CD1c-positive myeloid dendritic cell (primary cell): Measurements from ENCODE around the gene DDOST.

Source experiments
- DNase-seq: peaks from one replicate; pipeline ENCODE4 v3.0.0-alpha.2; 2016; ENCODE audit errors: extremely low spot score

The DDOST gene

DNA sequence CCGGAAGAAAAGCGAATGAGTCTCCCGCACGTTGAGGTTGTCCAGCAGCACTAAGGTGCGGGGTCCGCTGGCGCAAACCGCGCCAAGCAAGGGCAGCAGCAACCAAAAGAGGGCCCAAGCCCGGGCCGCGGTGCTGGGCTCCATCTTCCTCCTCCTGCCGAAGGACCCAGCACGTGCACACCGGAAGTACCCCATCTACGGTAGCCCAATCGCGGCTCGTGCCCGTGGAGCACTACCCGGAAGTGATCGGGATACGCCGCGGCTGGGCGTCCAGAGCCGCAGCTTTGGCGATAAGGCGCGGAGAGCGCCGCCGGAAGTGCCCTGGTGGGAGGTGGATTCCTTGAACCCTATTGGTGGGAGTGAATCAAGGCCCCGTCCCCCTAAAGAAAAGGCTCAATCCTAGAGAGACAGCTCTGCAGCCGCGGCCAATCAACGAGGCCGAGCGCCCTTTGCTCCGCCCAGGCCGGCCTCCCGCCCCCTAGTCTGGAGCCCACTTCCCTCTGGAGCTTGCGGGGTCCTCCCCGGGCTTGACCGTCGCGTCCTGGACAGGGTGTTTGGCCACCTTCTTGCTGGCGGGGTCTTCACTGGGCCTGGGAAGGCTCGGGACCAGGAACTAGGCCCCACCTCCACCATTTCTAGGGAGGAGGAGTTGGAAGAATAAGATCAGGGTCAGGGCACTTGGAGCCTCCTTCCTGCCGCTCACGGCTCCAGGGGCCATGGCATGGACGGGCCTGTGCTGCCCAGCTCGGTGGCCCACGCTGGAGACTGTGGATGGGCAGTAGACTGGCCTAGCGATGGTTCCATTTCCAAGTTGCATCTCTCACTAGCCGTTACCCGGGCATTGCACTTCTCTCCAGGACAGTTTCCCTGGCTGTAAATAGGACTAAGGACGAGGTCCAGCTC lies at the start of gene DDOST:
Gene DDOST, minus strand, starts transcription at position 163 of the 903 bp plus-strand sequence. Its CDS starts 19 bp downstream, at position 144.
- peak; percentile 98 for DNase-seq

DNA sequence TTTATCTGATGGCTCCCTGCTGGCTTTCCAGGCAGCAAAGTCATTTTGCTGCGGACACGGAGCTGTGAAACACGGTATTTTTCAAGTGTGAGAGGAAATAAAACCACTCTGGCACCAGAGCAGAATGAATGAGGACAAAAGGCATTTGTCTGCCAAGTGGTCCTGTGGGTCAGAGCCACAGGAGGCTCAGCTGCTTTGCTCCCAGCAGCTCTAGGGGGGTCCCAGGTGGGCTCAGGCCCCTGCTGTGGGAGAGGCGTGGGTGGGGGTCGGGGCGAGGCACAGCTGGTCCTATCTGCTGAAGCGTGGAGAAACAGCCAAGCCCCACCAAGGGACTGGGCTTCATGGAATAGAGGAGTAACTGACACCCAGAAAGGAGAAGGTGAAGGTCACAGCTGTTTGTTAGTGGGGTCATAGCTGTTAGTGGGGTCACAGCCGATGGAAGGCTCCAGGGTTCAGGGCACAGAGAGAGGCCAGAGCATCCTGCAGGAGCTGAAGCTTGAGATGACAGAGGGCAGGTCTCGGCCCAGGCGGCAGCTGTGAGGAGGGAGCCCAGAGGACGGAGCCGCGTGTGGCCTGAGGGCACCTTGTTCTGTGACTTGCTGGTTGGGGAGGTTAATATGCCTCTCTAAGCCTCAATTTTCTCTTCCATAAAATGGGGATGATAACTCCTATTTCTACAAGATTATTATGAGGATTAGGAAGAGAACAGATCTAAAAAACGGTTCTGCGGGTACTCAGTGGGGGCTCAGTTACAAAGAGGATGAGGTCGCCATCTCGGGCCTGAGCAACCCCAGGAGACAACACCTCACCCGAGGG lies 49.5 kb upstream of the DDOST start:
- no peak for DNase-seq

DNA sequence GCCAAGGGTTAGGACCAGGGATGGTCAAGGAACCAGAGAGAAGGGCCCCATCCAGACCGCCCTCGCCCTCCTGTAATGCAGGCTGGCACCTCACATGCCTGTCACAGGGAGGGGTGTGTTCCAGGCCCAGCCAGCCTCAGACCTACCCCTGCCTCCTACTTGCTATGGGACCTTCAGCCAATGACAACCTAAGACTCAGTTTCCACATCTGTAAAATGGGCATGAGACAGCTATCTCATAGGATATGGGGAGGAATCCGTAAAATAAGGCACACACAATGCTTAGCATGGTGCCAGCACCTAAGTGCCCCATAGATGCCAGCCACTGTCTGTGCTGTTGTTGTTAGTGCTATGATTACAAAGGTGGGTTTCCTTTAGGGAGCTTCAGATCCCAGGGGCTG lies 48.7 kb upstream of the DDOST start:
- no peak for DNase-seq

DNA sequence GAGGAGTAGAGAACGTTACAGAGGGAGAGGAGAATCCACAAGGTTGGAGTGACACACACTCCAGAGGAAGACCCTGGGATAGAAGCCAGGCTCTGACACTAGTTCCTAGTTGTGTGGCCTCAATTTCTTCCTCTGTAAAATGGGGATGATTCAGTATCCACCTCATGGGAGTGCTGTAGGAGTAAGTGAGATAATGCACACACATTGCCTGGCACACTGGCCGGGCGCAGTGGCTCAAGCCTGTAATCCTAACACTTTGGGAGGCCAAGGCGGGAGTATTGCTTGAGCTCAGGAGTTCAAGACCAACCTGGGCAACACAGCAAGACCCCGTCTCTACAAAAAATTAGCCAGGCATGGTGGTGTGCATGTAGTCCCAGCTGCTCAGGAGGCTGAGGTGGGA lies 47.7 kb upstream of the DDOST start:
- no peak for DNase-seq

DNA sequence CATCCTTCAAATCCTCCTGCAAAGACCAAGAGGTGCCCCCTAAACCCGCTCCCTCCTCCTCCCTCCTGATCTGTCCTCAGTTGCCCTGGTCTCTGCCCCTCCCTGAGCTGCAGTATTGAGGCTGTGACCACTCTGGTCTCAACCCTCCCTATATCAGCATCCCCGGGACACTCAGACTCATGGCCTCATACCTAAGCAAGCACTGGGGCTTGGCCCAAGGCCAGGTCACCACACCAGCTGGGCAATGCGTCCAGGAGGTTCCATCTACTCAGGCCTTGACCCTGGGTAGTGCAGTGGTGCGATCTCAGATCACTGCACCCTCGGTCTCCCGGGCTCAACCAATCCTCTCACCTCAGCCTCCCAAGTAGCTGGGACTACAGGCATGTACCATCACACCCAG lies 46.9 kb upstream of the DDOST start:
- DNase-seq: no peak

DNA sequence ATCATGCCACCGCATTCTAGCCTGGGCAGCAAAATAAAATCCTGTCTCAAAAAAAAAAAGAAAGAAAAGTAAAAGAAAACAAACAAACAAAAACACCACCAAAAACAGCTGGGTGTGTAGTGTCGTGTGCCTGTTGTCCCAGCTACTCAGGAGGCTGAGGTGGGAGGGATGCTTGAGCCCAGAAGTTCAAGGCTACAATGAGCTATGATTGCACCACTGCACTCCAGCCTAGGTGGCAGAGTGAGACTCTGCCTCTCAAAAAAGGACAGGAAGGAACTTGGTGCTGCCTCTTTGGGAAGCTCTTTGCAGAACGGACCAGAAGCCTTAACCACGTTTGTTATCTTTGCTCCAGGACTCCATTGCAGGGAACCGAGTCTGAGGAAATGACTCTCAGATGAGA lies 45.7 kb upstream of the DDOST start:
- DNase-seq: no peak

DNA sequence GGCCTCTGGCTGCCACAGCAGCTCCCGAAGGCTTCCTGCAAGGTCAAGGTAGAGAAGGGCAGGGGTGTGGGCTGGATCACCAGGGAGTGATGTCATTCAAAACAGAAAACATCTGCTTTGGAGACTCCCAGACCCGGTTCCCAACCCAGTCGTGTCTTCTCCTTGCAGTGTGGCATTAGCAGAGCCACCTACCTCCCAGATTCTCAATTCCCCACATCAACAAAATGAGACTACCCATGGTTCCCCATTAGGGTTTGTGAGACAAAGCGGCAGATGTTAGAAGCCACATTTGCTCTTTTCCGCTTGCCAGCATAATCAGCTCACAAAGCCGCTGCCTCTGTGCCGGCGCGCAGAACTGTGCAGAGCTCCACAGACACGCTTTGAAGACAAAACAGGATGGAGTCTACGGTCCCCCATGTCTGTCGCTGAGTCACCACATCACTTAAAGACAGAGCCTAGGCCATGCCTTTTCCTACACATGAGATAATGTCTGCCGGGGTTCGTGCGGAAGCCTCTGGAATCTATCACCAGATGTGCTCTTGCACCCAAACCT lies 44.1 kb upstream of the DDOST start:
- no peak for DNase-seq

DNA sequence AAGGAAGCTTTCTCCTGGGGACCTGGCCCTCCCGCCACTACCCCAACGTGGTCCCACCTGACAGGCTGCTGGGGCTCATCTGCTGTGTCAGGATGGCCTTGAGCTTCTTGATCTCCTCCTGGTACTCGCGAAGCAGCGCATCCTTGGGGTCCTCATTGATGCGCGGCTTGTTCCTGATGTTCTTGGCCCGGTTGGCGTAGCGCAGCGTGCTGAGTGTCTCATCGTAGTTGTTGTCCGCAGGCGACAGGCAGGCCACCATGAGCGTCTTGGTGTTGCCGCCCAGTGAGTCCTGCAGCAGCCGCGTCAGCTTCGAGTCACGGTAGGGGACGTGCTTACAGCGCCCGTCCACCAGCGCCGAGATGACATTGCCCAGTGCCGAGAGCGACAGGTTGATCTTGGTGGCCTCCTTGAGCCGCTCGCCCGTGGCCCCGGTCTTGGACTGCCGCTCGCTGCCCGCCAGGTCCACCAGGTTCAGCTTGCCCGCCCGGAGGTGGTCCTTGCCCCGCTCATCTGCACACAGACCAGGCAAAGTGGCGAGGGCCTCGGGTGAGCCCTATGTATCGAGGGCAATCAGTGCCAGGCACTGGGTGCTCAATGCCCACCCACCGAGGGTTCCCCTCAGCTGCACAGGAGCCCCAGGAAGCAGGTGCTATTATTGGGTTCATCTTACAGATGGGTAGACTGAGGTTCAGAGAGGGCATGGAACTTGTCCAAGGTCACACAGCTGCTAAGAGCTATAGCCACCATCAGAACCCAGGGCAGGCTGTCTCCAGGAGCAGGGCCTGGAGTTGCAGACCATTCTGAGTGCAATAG lies 43.4 kb upstream of the DDOST start:
- no peak for DNase-seq

DNA sequence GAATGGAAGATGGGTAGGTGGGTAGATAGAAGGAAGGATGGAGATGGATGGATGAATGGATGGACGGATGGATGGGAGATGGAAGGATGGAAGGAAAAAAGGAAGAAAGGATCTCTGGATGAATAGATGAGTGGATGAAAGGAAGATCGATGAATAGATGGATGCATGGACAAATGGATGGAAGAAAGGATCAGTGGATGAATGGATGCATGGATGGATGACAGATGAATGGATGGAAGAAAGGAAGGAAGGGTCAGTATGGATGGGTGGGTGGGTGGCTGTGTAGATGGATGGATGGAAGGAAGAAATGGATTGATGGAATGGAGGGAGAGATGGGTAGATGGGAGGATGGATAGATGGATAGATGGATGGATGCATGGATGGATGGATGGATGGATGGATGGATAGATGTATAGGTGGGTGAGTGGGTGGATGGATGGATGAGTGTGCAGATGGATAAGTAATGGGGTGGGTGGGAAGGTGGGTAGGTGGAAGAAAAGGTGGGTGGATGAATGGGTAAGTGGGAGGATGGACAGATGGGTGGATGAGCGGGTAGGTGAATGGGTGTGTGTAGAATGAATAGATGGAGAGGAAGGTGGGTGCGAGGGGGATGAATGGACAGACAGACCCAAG lies 42.1 kb upstream of the DDOST start:
- no peak for DNase-seq

DNA sequence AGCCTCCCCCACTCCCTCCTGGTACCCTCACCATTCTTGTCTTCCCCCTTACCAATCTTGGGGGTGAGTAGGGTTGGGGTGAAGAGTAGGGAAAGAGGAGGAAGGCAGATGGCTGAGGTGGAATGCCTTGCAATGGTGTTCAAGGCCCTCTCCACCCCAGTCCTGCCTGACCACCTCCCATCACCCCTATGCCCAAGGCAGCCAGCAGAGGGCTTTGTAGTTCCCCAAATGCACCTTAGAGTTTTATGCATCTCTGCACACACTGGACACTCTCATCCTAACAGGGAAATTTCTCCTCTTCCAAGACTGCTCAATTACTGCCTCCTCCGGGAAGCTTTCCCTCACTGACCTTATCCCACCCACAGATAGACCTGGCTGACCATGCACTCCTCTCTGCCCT lies 41.2 kb upstream of the DDOST start:
- DNase-seq: peak; percentile 18

DNA sequence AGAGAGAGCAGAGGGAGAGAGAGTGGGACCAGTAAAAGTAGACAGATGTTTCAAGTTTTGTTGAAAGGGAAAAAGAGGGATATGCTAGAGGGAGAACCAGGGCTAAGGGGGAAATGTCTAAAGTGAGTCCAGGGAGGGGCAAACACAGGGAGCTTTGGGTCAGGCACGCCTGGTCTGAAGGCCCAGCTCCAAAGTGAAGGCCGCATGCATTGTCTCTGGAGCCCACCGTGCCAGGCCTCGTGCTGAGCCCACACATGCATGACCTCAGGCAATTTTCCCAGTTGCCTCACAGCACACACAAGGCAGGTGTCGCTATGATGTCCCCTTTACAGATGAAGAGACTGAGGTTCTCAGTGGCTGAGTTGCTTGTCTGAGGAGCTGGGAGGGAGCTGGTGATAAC lies 40.7 kb upstream of the DDOST start:
- no peak for DNase-seq

DNA sequence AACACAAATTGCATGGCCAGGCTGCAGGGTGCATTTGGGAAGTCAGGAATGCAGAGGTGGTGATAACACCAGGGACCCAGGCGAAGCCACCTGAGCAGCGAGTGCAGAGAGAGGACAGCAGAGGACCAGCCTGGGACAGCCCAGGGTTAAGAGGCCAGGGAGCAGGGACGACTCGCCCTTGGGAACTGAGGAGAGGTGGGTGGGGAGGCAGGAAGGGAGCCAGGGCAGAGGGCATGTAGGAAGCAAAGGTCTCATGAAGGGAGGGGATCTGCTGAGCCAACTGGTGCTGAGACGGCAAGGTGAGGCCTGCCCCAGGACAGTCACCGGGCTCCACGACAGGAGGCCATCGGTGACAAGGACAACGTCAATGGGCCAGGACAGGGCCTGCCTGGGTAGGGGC lies 40.3 kb upstream of the DDOST start:
- DNase-seq: no peak

DNA sequence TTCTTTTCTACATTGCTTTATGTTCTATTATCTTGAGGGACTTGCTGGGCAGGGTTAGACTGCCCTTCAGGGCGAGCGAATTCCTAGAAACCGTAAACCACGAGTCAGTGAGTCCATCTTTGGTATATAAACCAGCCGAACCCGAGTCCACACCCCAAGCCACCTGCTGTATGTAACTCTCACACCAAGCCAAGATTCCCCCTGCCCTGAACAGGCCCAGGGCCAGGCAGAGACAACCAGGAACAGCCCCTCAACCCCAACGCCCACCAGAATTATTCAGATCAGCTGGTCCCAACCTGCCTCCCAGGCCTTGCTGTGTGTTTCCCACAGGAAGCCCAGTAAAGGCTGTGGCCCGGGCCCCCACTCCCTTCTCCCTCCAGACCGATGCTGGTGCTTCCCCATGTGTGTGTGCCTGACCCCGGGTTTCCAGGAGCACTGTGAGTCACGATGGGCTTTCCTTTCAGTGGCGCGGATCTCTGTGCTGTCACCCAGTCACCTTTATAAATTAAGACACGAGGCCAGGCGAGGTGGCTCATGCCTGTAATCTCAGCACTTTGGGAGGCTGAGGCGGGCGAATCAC lies 39.6 kb upstream of the DDOST start:
- no peak for DNase-seq

DNA sequence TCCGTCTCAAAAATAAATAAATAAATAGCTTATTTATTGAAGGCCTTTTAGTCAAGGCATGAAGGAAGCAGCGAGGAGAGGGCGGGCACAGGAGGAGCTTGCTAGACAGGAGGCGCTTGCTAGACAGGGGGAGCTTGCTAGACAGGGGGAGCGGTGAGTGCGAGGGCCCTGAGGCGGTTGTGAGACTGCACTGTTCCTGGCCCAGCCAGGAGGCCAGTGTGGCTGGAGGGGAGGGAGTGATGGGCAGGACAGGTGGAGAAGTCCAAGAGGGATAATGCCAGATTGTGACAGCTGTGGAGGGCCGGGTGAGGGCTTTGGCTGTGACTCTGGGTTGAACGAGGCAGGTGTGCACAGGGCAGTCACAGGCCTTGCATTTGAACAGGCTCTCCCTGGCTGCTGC lies 38.4 kb upstream of the DDOST start:
- no peak for DNase-seq

DNA sequence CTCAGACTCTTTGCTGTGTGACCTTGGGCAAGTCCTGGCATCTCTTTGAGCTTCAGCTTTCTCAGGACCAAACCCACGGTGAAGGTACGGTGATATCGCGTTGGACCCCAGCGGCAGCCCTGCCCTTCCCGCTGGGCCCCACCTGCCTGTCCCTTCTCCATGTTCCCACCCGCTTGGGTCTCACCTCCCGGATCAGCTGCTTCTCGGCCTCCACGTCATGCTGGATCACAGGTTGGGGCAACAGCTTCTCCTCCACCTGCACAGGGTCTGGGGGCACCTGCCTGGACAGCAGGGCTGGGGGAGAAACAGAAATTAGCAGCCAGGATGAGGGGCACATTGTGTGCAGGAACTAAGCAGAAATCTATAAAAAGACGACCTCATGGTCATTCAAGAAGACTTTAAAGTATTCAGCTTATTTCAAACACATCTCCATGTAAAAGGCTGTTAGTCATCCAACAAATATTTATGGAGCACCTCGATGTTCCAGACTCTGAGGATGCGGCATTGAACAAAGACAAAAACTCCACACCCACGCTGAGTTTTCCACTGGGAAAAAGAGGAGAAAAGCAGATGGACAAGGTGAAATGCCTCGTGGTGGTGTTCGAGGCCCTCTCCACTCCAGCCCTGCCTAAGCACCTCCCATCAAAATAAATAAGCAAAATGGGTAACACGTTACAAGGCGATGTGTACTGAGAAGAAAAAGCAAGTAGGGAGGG lies 37.2 kb upstream of the DDOST start:
- DNase-seq: no peak

DNA sequence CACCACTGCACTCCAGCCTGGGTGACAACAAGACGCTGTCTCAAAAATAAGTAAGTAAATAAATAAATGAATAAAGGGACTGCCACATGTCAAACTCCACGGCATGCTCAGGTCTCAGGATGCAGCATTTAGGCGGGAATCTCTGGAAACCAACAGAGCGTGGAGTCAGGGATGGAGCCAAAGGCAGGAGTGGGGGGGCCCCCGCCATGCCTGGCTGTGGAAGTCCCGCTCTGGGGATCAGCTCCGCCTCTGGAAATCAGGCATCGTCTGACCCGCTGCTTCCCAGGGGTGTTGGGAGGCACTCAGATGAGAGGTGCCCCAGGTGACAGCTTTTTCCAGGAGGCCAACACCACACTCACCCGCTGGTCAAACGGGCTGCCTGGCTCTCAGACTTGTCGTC lies 36.4 kb upstream of the DDOST start:
- no peak for DNase-seq

DNA sequence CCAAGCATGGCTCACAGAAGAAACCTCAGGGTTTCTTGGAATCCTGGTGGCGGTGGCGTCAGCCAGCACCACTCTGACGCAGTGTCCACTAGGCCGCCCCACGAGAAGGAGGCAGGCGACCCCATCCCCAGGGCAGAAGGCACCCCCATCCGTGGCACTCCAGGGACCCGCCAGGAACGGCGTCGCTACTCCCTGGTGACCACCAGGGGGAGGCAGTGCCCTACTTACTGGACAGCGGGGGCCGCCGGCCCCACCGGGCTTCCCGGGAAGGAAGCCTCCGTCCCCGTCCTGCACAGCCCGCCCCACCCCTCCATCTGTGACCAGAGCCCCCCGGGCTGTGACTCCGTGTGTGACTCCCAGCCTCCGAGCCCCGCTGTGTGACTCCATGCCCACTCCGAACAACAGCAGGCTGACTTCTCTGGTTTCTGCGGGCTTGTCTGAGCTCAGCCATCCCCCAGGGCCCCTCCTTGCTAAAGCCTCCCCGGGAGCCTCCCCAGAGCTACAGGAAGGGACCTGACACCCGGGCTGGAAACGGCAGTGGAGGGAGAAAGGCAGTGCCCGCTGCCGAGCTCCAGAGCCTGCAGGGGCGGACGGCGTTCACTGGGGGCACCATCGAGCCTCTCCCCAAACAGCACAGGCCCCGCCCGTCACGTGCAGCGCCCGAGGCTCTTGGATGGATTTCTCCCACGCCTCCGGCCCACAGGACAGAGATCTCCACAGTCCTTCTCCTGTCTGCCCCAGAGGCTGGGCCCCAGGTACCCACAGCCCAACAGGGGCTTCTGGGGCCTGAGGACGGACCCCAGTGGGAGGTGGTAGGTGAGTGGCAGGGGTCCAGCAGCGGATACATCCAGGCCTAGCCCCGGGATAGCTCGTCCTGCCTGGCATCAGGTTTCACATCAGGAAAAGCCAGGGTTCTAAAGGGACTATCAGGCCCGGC lies 35.5 kb upstream of the DDOST start:
- DNase-seq: peak; percentile 90

DNA sequence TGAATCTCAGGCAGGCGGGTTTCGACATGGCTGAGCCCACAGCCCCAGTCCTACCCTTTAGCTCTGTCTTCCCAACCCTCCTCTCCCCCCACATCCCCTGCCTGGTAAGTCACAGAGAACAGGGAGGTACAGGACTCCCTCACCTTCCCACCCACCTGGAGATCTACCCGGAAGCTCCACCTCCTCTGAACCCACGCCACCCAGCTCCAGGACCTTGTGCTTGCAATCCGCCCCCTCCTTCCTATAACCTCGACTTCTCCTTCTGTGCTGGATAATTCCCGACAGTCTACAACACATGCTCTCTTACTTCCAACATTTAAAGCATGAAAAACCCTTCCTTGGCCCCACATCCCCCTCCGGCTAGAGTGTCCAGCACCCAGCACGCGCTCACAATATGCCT lies 34.3 kb upstream of the DDOST start:
- DNase-seq: no peak

DNA sequence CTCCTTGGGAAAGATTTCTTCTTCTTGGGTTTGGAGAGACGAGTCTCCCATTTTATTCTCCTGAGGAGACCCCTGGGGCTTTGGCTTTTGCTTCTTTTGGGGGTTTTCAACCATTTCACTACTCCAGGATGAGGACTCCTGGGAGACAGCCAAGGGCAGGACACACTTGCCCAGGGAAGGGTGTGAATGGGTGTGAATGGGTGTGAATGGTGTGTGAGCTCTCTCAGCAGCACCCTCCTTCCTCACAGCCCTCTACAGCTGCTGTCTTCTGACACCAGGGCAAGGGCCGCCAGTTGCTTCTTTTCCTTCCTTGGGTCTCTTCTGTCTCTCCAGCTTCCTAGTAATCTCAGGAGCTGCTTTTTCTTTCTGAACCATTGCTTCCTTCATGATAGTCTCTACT lies 32.5 kb upstream of the DDOST start:
- DNase-seq: no peak
